ENCODE results near the gene MAGEA4. TPM values are rescaled to one million over a fixed set of nuclear protein-coding genes. Genes with fewer than 3 reads are reported as not detected.
"Not testable (repeated sequence)": the region's sequence is repeated elsewhere in the genome, so short reads cannot be mapped to it uniquely, and the experiment has no call there.

Gene MAGEA4
- total RNA-seq, 1 donor, result not detected

DNA sequence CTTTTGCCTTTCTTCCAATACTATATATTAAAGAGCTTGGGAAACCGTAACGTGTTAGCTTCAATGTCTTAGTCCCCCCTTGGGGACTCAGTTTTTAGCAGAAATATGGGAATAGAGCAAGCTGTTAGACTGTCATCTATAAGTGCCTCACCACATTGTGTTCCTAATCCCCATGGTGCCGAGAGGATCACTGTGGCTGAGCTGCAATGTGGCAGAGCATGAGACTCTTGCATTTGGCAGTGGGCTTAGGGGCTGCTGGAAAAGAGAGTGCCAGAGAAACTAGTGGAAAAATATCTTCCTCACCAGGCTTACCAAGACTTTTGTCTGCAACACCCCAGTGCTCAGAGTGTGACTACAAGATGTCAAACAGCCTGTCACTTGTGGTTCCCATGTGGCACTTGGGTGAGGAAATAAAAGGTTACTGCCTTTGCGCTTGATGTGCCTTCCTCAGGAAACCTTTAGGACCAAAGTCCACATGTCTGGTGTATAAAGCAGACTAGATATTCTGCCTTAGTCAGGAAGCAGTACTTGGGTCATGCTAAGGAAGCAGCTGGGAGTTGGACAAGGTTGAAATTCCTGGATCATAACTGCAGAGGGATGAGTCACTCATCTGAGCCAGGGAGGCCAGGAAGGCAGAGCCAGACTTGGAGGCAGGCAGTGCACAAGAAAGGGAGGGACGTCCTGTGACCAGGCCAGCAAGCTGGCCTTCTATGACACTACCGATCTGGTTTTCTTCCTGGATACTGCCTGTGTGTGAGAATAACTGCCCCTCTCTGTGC is 9.7 kb upstream of the MAGEA4 start:
- peak; percentile 79 for DNase-seq (ENCODE audit: low read depth)
- H3K4me3 ChIP-seq (ENCODE audit: low read depth, low read length), result no peak overlapping the region
- TF ChIP-seq, protein P1, sequence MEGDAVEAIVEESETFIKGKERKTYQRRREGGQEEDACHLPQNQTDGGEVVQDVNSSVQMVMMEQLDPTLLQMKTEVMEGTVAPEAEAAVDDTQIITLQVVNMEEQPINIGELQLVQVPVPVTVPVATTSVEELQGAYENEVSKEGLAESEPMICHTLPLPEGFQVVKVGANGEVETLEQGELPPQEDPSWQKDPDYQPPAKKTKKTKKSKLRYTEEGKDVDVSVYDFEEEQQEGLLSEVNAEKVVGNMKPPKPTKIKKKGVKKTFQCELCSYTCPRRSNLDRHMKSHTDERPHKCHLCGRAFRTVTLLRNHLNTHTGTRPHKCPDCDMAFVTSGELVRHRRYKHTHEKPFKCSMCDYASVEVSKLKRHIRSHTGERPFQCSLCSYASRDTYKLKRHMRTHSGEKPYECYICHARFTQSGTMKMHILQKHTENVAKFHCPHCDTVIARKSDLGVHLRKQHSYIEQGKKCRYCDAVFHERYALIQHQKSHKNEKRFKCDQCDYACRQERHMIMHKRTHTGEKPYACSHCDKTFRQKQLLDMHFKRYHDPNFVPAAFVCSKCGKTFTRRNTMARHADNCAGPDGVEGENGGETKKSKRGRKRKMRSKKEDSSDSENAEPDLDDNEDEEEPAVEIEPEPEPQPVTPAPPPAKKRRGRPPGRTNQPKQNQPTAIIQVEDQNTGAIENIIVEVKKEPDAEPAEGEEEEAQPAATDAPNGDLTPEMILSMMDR (IDR thresholded peaks at IDR 0.05; ENCODE audit: insufficient read depth, low read depth, low read length), result no peak

GRCh38 chrX:151904989-151905388 is 7.7 kb upstream of the MAGEA4 start:
- TF ChIP-seq, protein P1 (IDR thresholded peaks at IDR 0.05; ENCODE audit: insufficient read depth, low read depth, low read length), result no peak
- H3K4me3 ChIP-seq (ENCODE audit: low read depth, low read length), result no peak overlapping the region
- DNase-seq (ENCODE audit: low read depth), result no peak

GRCh38 chrX:151912221-151912620 is 468 bp upstream of the MAGEA4 start:
- no peak overlapping the region for H3K4me3 ChIP-seq (ENCODE audit: low read depth, low read length)
- TF ChIP-seq, protein P1 (IDR thresholded peaks at IDR 0.05; ENCODE audit: insufficient read depth, low read depth, low read length), result no peak
- no peak for DNase-seq (ENCODE audit: low read depth)

GRCh38 chrX:151918736-151919135 is 6.0 kb downstream of the MAGEA4 start:
- not testable (repeated sequence) for H3K4me3 ChIP-seq (ENCODE audit: low read depth, low read length); DNase-seq (ENCODE audit: low read depth)

GRCh38 chrX:151919610-151920009 is 6.9 kb downstream of the MAGEA4 start:
- TF ChIP-seq, protein P1 (IDR thresholded peaks at IDR 0.05; ENCODE audit: insufficient read depth, low read depth, low read length), result no peak
- no peak overlapping the region for H3K4me3 ChIP-seq (ENCODE audit: low read depth, low read length)
- no peak for DNase-seq (ENCODE audit: low read depth)

- TF ChIP-seq, protein P1 (IDR thresholded peaks at IDR 0.05; ENCODE audit: insufficient read depth, low read depth, low read length), result no peak
- H3K4me3 ChIP-seq (ENCODE audit: low read depth, low read length), result no peak overlapping the region
- DNase-seq (ENCODE audit: low read depth), result no peak
Observed at GRCh38 chrX:151920101-151920500, 7.4 kb downstream of the MAGEA4 start.

- no peak overlapping the region for H3K4me3 ChIP-seq (ENCODE audit: low read depth, low read length)
- DNase-seq (ENCODE audit: low read depth), result no peak
- TF ChIP-seq, protein P1 (IDR thresholded peaks at IDR 0.05; ENCODE audit: insufficient read depth, low read depth, low read length), result no peak
Observed at GRCh38 chrX:151920530-151920929, 7.8 kb downstream of the MAGEA4 start.
